Measurements from ENCODE around the gene MAPK8IP3. TPM values are rescaled to one million over a fixed set of nuclear protein-coding genes. Genes with fewer than 3 reads are reported as not detected.

MAPK8IP3 gene
- total RNA-seq, 1 experiment from 2014 or later, result 41.1 TPM

GRCh38 chr16:1751946-1752345 lies 46.0 kb downstream of the MAPK8IP3 start:
- Histone ChIP-seq H3K4me3 (ENCODE audit: low read length) (no peak overlapping the region), H3K79me2 (ENCODE audit: low read length) (no peaks in the 10 kb centered on the region), H3K36me3 (ENCODE audit: low read depth, low read length) (no peaks in the 10 kb centered on the region), H3K9me2 (replicated peaks; ENCODE audit: low read length) (no peaks in the 10 kb centered on the region), H3K9me3 (ENCODE audit: low read length) (no peaks in the 10 kb centered on the region), H3K4me1 (ENCODE audit: insufficient read depth, low read length) (no peaks in the 10 kb centered on the region), H3K4me2 (ENCODE audit: low read length) (no peak overlapping the region), H3K27me3 (ENCODE audit: low read length) (no peaks in the 10 kb centered on the region), H2AFZ (ENCODE audit: low read length) (no peak overlapping the region), H3K27ac (ENCODE audit: low read length) (no peak overlapping the region), H3F3A (ENCODE audit: low read length, unreplicated experiment) (no peaks in the 10 kb centered on the region), H3K9ac (ENCODE audit: low read length) (no peak overlapping the region), H4K20me1 (ENCODE audit: low read length) (no peaks in the 10 kb centered on the region)
- POLR2A ChIA-PET (ENCODE audit: unreplicated experiment), result no interaction called here
- intact Hi-C loops (cut with micrococcal nuclease), result no loop called here
- TF ChIP-seq EZH2phosphoT487 (IDR thresholded peaks at IDR 0.05; ENCODE audit: borderline replicate concordance, low read length) (no peak), EZH2 (IDR thresholded peaks at IDR 0.05; ENCODE audit: low read length, unreplicated experiment) (no peak), CTCF (conservative IDR thresholded peaks at IDR 0.05; ENCODE audit: low read depth, low read length) (no peak)
- DNase-seq, result no peak
- ATAC-seq, result no peak
- BruUV-seq (replicated peaks), result no TSS peak
- CTCF ChIA-PET, result no interaction called here

- no TSS peak for BruUV-seq (replicated peaks)
Measured at GRCh38 chr16:1752853-1753252, 46.9 kb downstream of the MAPK8IP3 start.

GRCh38 chr16:1754204-1754603 lies 48.2 kb downstream of the MAPK8IP3 start:
- Histone ChIP-seq H3K9me3 (ENCODE audit: low read length) (no peaks in the 10 kb centered on the region), H3K4me3 (ENCODE audit: low read length) (no peak overlapping the region), H3K79me2 (ENCODE audit: low read length) (no peaks in the 10 kb centered on the region), H3K4me2 (ENCODE audit: low read length) (no peak overlapping the region), H3K9ac (ENCODE audit: low read length) (no peak overlapping the region), H3K27ac (ENCODE audit: low read length) (no peak overlapping the region), H4K20me1 (ENCODE audit: low read length) (no peaks in the 10 kb centered on the region), H3K27me3 (ENCODE audit: low read length) (no peaks in the 10 kb centered on the region), H3F3A (ENCODE audit: low read length, unreplicated experiment) (no peaks in the 10 kb centered on the region), H3K9me2 (replicated peaks; ENCODE audit: low read length) (no peaks in the 10 kb centered on the region), H3K36me3 (ENCODE audit: low read depth, low read length) (no peaks in the 10 kb centered on the region), H3K4me1 (ENCODE audit: insufficient read depth, low read length) (no peaks in the 10 kb centered on the region), H2AFZ (ENCODE audit: low read length) (no peak overlapping the region)
- POLR2A ChIA-PET (ENCODE audit: unreplicated experiment), result no interaction called here
- DNase-seq (no peak), ATAC-seq (no peak)
- no TSS peak for BruUV-seq (replicated peaks)
- TF ChIP-seq EZH2phosphoT487 (IDR thresholded peaks at IDR 0.05; ENCODE audit: borderline replicate concordance, low read length) (no peak), EZH2 (IDR thresholded peaks at IDR 0.05; ENCODE audit: low read length, unreplicated experiment) (no peak), CTCF (conservative IDR thresholded peaks at IDR 0.05; ENCODE audit: low read depth, low read length) (no peak)
- CTCF ChIA-PET, result no interaction called here
- intact Hi-C loops (cut with micrococcal nuclease), result no loop called here

More at GRCh38 chr16:1752853-1753252, 46.9 kb downstream of the MAPK8IP3 start:
- Histone ChIP-seq H3K9ac (ENCODE audit: low read length) (no peak overlapping the region), H3K36me3 (ENCODE audit: low read depth, low read length) (no peaks in the 10 kb centered on the region), H3K4me3 (ENCODE audit: low read length) (no peak overlapping the region), H3K27me3 (ENCODE audit: low read length) (no peaks in the 10 kb centered on the region), H3K9me2 (replicated peaks; ENCODE audit: low read length) (no peaks in the 10 kb centered on the region), H3K9me3 (ENCODE audit: low read length) (no peaks in the 10 kb centered on the region), H3K4me2 (ENCODE audit: low read length) (no peak overlapping the region), H3K4me1 (ENCODE audit: insufficient read depth, low read length) (no peaks in the 10 kb centered on the region), H3K27ac (ENCODE audit: low read length) (no peak overlapping the region), H3K79me2 (ENCODE audit: low read length) (no peaks in the 10 kb centered on the region), H2AFZ (ENCODE audit: low read length) (no peak overlapping the region), H4K20me1 (ENCODE audit: low read length) (no peaks in the 10 kb centered on the region), H3F3A (ENCODE audit: low read length, unreplicated experiment) (no peaks in the 10 kb centered on the region)
- intact Hi-C loops (cut with micrococcal nuclease), result no loop called here
- POLR2A ChIA-PET (ENCODE audit: unreplicated experiment), result no interaction called here
- no peak for TF ChIP-seq EZH2phosphoT487 (IDR thresholded peaks at IDR 0.05; ENCODE audit: borderline replicate concordance, low read length)
- TF ChIP-seq CTCF (conservative IDR thresholded peaks at IDR 0.05; ENCODE audit: low read depth, low read length), result no peak
- TF ChIP-seq EZH2 (IDR thresholded peaks at IDR 0.05; ENCODE audit: low read length, unreplicated experiment), result no peak
- no peak for ATAC-seq
- CTCF ChIA-PET, result no interaction called here
- DNase-seq, result no peak
